DMS153 treated with DMSO at 0.1 percent for 48 hours (cell line): ENCODE data around the gene PDE4B.

Experiments
- DNase-seq: peaks from one replicate; lab custom pipeline; 2025; ENCODE audit not compliant: unreplicated experiment; lab: John Stamatoyannopoulos, UW

Gene PDE4B

DNA sequence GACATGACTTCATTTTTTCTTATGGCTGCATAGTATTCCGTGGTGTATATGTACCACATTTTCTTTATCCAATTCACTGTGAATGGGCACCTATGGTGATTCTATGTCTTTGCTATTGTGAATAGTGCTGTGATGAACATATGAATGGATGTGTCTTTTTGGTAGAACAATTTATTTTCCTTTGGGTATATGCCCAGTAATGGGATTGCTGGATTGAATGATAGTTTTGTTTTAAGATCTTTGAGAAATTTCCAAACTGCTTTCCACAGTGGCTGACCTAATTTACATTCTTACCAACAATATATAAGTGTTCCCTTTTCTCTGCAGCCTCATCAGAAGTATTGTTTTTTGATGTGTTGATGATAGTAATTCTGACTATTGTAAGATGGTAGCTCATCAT lies 379.6 kb downstream of the PDE4B start:
- DNase-seq, result no peak

DNA sequence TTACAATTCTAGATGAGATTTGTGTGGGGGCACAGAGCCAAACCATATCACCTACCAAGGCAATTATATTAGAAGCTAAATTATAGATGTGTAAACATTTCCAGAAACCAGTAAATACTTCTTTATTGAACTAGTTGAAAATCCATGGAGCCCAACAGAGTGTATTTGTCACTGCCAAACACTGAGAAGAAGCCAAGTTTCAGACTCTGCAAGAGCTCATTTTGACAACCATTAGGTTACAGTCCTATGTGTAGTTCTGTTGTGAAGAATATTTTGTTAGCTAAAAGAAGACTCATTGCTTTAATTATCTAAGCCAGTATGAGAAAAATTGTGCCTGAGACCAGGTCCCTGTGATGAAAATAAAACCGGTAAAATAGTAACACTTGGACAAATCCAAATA lies 382.4 kb downstream of the PDE4B start:
- DNase-seq, result no peak

DNA sequence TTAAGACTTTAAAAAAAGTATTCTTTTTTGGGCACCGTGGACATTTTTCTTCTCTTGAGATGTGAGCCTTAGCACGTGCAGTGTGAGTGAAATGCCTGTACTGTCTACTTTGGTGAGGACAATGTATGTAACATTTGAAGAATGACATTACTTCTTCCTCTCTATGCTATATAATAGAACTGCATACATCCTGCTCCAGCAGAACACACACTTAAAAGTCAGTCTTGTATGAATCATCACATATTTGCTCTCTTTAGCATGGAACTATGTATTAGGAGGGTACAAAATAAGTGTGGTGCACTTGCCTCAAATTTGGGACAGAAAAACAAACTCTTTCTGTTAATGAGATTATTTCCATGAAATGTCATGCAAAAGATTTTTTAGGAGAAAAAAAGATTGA lies 382.9 kb downstream of the PDE4B start:
- no peak for DNase-seq

DNA sequence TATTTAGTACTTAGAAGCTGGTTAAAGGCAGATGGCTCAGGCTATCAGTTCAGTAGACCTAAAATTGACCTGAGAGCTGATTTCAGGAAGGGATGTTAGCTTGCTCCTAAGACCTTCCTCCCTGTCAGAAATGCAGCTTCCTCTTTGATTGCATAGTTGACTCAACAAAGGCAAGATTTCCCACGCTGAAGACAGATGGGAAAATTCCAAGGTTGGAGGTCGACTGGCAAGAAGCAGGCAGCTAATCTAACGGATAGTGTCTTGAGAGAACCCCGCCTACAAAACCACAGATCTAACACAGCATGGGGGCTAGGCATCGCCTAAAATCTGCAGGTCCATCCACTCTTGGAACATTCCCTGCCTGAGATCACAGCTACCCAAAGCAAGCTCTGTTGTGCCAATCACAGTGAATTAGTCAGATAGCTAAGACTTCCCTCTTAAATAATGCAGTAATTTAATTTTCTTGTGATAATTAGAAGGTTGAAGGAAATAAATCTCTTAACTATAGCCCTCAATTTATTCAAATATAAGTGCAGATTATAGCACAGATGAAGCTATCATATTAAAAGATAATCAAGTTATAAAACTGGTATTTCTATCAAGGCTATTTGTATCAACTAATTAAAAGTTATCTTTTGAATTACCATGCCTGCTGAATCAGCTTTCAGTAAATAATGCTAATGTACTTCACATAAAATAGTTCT lies 383.5 kb downstream of the PDE4B start:
- no peak for DNase-seq

DNA sequence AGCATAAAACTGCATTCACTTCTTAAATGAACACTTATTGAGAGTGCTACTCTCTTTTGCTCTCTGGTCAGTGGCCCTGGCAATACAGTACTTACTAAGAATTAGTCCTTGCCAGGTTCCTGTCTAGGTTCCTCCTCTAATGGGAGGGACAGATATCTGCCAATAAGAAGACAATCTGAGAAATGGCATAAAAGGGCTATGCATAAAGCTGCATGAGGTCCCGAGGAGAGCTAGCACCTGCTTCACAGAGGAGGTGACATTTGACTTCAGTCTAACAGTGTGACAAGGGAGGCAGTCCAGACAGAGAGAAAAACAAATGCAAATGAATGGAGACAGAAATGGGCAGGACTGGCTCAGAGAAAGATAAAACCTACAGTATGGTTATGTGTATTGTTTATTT lies 384.1 kb downstream of the PDE4B start:
- DNase-seq, result no peak

DNA sequence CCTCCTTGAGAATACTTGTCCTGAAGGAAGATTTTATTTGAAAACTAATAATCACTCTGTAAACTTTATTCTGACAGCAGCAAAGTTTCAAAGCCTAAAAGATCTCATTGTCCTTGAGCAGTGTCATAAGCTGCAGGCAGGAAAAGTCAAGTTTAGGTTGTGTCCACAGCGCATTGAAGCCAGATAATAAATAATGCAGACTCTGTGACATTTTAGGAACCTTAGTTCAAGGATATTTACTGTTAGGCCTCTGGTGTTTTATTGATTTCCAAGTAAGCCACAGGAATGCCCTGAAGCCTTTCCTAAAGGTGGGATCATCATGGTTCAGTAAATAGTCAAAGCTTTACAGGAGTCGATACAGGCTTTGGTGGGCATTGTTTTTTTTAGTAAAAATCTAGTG lies 384.8 kb downstream of the PDE4B start:
- DNase-seq, result no peak

DNA sequence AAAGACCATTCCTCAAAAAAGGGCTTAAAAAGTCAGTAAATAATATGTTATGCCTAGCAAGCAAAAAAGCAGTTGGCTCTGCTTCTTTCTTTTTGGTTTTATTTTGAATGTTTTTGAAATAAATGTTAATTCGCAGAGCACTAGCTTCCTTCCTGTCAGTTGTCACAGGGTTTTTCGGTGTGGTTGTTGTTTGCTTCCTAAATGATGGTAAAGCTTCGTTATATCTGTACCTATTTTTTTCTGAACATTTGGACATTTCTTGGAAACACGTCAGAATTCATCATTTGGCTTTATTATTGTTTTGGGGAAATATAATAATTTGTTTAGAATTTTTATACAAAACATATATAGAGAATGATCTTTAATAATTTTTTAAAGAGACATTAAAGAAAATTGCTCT lies 389.3 kb downstream of the PDE4B start:
- DNase-seq, result no peak

DNA sequence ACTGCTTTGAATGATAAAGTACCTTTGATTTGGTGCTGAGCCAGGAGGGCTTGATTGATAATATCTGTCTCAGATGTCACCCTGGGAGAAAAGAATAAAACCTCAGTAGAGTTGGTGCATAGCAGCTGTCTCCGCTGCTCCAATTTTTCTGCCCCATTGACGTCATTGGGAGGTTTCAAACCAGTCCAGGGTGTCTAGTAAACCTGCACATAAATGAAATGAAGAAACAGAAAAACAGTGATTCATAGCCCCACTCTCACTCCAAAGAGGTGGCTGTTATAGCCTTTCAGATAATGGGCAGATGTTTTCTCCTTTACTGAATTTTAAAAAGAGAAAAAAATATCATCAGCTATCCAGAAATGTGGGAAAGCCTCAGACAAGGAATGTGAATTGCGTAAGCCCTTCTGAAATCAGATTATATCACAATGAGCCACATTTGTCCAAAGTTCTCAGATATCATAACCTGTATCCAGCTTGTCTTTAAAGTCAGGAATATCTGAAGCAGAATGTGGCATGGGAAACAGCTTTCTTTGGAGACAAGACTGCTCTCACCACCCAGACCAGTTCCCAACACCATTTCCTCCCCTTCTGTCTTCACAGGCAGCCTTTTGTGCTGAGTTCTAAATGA lies 390.0 kb downstream of the PDE4B start:
- DNase-seq, result no peak

DNA sequence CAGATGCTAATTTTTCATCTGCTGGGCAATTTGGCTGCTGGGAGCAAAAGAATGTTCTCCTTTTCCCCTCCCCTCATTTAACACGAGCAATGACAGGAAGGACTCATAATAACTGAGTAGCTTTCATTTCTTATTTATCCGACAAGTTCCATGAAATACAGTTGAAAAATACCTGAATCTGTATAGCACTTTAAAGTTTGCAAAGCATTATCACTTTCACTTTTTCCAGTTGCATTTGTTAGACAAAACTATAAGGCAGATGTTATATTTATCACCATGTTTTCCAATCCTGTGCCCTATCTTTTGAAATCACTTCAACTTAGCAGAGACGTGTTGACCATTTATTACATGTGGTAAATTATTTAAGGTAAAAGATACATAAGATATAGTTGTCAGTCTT lies 390.7 kb downstream of the PDE4B start:
- no peak for DNase-seq

DNA sequence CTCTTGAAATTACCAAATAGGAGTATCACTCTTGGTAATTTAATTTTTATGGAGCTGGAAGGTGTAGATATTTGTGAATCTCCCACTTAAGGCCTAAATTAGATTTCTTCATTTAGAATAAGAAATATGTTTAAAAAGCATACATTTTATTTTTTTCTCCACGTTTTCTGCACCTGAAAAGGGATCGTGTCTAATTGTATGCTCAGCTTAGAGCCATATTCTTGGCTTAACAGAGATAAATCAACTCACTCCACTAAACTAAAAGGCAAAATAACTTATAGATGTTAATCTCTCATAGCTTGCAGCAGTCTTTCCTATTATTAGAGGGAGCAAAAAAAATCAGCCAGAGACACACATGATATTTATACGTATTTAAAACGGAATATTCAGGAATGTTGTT lies 404.4 kb downstream of the PDE4B start:
- DNase-seq, result no peak

DNA sequence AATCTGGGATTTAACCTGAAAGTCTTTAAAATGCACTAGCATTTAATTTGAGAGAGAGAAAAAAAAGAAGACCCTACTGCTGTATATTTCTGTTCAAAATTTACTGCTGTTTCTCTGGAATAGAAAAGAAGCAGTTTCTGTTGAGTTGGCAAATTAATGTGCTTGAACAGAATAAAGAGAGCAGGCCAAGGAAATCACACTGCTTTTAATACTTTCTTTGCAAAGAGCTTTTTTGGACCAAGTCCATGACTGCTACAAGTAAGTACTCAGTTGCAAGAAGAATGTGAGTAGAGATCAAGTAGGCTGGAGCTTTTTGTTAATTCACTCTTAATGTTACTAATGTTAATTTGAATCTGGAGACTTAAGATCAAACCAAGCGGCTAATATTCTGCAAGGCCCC lies 405.1 kb downstream of the PDE4B start:
- DNase-seq, result no peak

DNA sequence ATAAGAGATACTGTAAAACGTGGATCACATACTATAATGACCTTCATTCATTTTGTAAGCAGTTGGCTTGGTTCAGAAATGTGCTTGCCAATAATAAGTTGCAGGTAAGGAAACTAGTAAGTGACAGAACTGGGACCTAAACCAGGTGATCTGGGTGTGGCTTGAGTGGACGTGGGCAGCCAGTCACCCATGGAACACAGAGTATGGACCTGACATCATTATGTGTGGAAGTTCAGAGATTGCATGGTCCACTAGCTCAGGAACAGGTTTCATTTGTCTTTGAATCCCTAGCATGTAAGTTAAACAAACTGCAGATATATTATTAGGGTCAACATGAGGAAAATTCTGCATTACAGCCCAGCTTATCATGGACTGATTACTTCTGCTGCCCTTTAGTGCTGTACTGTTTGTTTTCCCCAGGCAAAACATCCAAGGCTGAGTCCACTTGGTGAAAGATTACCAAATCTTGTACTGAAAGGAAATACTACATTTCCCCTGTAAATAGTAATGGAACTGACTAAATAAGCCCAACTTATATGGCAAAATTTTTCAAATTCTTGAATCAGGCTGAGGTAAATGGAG lies 414.0 kb downstream of the PDE4B start:
- DNase-seq, result no peak

DNA sequence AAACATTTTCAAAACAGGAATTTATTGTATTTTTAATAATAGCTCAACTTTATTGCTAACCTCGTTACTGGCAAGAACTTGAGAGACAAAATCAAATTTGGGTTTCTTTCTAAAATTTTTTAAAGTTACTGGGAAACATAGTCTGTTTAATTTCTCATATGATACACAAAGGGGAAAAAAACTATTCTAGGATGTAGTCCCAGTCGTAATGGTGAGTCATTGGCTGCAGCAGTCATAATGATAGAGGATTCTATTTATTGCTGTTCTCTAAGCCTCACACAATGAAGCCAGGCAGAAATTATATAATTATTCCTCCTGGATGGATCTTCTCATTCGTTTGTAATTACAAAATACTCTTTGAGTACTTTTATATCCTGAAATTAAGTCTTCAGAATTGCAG lies 414.8 kb downstream of the PDE4B start:
- no peak for DNase-seq

DNA sequence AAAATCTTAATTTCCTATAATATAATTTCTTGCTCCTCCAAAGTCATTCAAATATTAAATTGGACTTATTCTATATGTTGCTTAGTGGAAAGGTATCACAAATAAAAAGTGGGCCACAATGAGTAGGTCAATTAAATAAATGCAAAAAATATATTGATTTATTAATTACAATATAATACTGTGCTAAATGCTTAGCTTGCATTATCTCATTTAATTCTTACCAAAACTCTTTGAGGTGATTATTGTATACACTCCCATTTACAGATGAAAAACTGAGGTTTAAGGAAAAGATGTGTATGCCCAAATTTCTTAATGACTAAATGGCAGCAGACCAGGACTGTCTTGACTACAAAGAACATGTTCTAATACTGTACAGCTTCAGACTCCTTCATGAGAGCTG lies 415.9 kb downstream of the PDE4B start:
- DNase-seq, result no peak

DNA sequence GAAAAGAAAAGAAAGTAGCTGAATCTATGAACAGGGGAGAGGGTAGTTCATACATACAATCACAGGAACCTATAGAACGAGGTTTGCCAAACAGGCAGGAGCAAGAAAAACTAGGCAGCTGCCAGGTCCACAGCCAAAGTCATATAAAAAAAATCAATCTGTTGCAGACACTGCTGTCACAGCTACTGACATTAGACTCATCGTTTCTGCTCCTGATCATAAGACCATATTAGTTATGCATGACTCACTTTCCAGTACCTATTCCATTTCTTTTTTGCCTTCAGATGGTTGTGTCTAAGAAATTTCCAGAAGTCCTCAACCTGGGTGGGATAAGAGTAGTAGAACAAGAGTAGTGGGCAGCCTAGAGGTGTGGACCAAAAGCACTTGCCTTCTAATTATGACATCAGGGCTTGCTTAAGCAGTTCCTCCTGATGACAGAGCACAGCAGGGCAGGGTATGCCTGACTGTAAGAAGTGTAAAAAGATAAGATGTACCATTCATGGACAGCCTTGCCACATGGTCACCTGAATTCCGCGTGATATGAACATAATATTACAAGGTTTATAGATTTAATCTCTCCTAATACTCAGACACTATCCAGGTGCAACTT lies 418.0 kb downstream of the PDE4B start:
- DNase-seq, result no peak

DNA sequence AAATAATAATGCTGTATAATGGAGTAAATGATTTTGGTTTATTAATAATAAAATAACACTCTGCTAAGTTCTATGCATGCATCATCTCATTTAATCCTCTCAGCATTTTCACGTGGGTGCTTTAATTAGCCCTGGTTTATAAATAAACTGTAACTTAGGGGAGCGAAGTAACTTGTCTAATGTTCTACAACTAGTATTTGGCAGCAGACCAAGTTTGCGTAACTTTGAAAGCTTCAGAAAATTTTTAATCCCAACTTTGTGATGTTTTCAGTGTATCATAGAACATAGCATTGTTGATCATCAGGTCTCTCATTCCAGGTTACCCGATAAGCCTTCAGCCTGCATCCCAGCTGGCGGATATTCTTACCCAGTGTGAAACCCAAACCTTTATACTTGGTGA lies 418.8 kb downstream of the PDE4B start:
- no peak for DNase-seq

DNA sequence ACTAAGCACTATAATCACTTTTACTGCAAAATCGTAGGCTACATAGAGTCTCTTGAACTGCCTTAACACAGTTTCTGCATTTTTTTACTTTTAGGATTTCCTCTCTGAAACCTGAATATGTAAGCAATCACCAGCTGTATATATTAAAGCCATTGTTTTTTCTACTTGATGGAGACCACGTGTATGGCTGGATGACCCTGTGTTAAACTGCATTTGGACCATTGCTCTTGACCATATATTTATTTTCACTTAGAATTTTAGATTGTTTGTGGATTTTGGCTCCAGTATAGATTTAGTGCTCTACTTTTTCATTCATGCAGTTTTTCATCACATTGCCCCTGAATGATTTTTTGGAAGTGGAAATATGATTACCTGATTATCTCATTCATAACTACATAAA lies 420.8 kb downstream of the PDE4B start:
- no peak for DNase-seq

DNA sequence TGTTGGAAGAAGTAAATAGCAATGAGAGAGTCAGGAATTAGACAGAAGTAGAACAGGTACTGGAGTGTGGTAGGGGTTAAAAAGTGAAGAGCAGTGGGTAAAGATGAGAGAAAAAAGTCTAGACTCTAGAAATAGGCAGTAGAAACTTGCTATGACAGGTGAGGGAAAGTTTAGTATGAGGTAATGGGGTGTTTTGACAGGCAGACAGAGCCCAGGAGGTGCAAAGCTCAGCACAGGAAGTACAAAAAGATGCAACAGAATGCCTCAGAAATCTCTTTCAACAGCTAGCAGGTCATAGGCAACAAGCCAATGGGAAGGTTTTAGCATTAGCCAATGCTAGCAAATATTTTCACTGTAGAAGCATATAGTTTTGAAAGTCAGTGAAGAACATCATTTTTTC lies 422.2 kb downstream of the PDE4B start:
- DNase-seq, result no peak

DNA sequence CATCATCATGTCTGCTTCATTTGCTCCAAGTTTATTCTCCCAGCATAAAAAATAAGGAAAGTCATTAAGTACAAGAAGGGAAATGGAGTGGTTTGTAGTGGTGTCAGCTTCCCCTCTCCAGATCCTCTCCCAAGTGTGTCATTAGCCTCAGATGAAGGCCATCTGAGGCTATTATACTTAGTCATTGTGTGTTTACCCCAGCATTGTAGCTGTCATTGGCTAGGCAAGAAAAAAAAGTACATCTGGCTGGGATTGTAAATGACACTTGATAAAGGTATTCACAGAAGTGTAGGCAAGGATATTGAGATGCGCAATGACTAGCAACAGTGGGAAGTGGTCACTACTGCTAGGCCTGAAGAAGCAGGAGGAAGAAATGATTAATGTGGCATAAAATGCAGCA lies 424.3 kb downstream of the PDE4B start:
- no peak for DNase-seq

DNA sequence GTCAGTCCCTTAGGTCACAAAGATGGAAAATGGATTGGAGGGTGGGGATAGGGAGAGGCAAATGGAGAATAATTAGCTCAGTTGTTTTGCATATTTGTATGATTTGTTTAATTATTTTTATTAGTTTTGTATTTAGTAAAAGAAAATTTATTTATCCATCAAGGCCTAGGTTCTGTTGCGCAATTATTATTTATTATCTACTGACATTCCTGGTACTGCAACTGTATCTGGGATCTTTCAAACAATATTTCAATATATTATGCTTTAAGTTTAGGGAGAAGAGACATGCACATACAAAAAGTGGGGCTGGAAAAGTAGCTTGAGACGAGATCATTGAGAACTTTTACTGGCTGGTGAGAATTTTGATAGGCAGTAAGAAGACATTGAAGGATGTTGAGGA lies 424.9 kb downstream of the PDE4B start:
- no peak for DNase-seq

DNA sequence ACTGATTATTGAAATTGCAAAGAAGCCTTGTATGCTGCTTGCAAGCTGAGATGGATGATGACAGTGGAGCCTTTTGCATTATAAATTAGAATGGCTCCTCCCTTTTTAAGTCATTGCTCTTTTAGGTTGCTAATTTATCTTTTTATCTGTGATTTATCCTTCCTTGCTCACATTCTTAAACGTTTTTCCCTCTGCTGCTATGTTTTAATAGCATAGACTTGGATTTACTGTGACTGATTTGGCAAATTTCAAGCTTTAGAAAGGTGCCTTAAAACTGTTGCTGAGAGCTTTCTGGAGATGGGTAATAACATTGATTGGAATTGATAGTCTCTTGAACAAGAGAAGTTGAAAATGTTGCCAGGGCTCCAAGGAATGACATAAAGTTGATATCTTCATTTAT lies 427.8 kb downstream of the PDE4B start:
- no peak for DNase-seq

DNA sequence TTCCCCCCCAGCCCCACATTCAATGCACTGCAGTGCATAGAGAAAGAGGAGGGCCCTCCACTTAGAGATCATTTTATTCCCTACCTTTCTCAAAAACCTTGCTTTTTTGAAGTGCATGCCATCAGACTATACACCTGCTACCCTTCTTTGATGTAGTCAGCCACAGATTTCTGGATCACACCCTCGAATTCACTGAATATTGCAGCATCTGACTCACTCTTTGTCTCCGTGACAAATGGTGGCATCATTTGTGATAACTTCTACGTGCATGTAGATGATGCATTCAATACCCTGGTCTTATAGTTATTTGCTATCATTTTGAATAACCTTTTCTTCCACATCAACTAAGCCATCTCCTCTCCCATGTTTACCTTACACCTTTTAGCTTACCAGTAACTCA lies 431.0 kb downstream of the PDE4B start:
- DNase-seq, result no peak
